ENCODE measurements around the gene GUCA1A.
"Not testable (repeated sequence)": the region's sequence is repeated elsewhere in the genome, so short reads cannot be mapped to it uniquely, and the experiment has no call there.

GUCA1A gene

GRCh38 chr6:42177514-42178364 lies 4.6 kb downstream of the GUCA1A start:
- DNase-seq: peak; percentile 22

DNA sequence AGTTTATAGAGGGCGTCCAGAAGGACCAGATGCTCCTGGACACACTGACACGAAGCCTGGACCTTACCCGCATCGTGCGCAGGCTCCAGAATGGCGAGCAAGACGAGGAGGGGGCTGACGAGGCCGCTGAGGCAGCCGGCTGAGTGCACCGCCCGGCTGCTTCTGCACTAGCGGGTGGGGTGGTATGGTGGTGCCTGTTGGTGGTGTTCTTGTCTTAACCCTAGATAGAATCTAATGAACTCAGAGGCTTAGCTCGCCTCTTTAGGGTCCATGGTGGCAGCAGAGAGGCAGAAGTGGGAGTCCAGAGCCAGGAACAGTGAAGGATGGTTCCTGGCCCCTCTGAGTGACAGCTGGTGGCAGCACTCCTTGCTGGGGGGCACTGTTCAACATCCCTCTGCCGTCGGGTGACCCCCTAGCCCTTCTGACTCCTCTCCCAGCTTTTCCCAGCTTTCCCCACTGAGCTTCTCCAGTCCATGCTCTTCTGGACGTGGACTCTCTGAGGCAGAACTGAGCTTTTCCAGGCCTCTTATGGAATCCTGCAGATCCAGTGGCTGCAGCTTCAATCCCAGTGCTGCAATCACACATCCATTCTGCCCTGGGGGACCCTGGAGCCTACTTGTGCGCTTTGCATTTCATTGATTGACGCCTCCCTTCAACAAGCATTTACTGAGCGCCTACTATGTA lies 6.2 kb downstream of the GUCA1A start:
- DNase-seq: no peak

DNA sequence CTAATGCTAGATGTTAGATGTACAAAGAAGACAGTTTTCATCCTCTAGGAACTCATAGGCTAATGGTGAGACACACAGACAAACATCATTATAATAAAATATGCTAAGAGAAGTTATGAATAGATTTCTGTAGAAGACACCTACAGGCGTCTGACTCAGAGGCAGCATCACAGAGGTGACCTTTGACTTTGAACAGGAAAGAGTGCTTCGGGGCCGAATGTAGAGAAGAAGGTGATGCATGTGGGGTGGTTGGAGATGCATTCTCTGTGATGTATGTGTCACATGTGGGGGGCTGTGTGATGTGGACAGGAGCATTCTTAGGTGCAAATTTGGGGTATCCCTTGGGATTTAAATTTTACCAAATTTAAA lies 6.8 kb downstream of the GUCA1A start:
- DNase-seq: no peak

GRCh38 chr6:42182101-42182500 lies 8.9 kb downstream of the GUCA1A start:
- no peak for DNase-seq

- DNase-seq: no peak
These were observed 11.3 kb downstream of the GUCA1A start for GRCh38 chr6:42184475-42184874.

GRCh38 chr6:42185597-42185996 lies 12.4 kb downstream of the GUCA1A start:
- no peak for DNase-seq

DNA sequence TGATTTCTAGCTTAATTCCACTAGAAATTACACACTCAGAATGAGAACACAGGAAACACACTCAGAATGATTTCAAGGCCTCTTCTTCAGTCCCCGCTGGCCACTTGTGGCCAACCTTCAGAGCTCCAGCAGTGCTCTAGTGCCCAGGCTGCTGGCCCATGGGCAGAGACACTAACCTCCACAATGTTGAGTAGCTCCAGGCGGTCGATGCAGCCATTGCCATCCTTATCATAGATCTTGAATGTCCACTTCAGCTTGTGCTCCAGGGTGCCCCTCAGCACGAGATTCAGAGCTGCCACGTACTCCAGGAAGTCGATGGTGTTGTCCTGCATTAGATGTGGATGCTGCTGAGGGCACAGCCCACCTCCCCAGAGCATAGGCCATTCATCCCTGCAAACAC lies 15.2 kb downstream of the GUCA1A start:
- DNase-seq: no peak

DNA sequence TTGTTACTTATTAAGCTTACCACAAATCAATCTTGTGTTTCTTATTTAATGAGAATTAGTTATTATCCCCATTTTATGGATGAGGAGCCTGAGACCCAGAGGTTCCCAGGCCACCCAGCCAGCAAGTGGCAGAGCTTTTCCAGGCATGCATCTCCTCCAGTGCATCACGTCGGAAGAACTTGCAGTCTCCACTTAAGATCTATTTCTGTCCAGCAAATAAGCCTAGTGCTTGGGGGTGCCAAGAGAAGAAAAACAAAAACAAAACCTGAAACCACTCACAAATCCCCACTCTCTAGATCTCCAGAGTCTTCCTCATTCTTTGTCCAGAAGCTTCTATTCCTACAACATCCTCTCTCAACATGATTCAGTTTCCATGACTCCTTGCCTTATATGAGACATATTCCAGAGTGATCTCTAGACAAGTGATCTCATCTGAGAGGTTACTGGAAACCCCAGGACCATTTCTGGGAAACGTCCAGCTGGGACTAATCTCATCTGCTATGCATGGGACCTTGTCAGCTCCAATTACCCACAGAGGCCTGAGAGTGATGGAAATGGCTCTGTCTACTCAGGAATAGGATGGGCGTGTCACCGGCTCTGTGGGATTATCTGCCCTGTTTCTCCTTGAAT lies 17.5 kb downstream of the GUCA1A start:
- peak; percentile 83 for DNase-seq

DNA sequence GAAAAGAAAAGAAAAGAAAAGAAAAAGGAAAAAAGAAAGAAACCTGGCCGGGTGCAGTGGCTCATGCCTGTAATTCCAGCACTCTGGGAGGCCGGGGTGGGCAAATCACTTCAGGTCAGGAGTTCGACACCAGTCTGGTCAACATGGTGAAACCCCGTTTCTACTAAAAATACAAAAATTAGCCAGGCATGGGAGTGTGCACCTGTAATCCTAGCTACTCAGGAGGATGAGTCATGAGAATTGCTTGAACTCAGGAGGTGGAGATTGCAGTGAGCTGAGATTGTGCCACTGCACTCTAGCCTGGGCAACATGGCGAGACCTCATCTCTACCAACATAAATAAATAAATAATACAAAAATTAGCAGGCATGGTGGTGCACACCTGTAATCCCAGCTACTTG lies 19.2 kb downstream of the GUCA1A start:
- DNase-seq: not testable (repeated sequence)

DNA sequence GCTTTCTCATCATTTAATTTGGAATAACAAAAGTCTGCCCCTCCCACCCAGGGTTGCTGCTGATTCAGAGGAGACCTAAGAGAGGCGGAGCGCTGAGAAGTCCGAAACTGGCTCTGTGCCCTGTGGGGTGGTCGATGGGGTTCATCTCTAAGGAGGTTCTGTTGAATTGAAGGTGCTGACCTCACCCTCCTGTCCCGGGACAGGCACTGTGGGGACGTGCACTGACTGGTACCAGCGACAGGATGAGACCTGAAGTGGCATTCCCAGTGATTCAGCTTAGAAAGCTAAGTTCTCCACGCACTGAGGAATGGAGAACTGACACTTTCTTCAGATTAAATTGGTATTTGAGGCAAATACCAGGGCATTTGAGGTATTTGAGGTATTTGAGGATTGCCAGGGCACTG lies 20.3 kb downstream of the GUCA1A start:
- DNase-seq: no peak

DNA sequence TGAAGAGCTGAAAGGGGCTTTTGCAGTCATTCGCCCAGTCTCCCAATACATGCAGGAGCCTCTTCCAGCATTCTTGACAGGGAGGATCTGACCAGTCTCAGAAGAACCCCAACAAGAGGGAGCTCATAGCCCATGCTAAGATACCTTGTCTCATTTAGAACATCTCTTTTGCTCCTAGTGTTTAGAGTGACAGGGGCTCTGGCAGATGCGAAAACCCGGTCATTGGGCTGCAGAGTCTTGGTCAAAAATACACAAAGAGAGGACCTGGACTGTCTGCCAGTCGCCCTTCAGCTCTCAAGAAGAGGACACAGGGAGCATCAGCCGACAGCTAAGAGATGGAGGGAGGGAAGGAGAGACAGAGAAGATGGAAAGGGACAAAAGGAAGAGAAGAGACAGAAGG lies 20.9 kb downstream of the GUCA1A start:
- DNase-seq: no peak

DNA sequence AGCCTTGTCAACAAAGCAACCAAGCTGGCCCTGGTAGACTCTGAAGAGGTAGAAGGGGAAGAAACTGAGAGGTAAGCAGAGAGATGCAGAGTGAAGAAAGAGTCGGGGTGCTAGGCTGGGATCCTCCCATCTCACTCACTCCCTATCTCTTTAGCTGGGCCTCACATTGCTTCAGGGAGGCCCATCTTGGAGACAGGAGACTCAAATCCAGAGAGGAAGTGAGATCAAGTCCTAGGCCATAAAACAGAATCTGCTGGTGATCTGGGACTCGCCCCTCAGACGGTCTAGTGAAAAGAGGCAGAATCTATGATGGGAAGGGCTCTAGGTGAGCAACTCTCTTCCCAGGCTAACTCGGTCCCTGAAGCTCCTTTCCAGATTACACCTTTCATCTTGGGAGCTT lies 22.3 kb downstream of the GUCA1A start:
- no peak for DNase-seq

DNA sequence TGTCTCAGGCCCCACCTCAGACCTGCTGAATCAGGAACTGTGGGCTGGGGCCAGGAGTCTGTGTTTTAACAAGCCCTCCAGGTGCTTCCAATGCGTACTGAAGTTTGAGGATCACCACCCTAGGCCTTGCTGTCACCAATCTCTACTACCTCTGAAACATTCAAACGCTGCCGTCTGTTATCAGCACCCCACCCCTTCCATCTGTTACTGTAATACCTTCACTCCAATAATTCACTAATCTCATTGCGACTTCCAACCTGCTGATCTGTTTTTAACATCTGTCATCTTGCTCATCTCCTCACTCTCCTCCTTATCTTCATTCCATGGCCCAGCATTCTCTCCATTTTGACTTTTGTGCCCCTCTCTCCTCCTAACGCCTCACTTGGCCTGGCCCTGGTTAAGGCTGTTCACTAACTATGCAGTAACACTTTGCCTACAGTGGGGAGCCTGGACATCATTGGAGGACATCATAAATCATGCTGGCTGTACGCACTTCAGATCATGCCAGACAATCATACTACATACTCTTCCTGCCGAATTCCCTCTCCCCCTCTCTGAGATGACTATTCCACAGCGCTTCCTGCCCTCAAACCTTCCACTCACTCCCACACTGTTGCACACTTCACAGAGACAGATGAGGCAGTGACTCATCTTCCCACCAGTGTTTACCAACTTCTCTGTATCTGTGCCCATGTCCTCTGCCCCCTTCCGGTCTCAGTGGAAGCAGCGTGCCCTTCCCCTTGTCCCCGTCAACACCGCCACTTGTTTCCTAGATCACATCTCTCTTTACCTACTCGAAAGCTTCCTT lies 24.6 kb downstream of the GUCA1A start:
- DNase-seq: peak; percentile 63

DNA sequence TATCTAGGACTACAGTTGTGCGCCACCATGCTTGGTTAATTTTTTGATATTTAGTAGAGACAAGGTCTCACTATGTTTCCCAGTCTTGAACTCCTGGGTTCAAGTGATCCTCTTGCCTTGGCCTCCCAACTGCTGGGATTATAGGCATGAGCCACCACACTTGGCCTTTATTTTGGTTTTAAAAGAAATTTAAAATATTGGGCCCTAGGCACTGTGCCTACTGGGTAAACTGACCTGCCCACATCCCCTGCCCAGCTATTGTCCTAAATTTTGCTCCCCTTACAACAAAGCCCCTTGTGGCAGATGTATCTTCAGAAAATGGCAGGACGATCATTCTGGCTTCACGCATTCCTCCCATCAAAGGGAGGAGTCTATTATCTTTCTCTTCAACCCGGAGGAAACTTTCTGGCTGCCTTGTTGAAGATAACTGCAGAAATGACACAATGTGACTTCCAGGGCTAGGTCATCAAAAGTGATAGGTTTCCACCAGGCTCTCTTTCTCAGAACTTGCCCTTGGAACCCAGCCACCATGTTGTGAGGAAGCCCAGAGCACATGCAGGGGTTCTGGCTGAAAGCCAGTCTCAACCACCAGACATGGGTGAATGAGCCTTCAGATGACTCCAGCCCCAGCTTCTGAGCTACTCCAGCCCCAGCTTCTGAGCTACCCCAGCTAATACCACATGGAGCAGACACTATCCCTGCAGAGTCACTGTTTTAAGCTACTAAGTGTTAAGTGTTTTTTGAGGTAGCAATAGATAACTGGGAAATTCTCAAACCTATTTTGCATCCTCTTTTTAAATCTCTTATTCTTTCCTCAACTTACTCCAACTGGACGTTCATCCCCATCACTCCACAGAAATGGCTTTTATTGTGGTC lies 26.2 kb downstream of the GUCA1A start:
- peak; percentile 51 for DNase-seq

DNA sequence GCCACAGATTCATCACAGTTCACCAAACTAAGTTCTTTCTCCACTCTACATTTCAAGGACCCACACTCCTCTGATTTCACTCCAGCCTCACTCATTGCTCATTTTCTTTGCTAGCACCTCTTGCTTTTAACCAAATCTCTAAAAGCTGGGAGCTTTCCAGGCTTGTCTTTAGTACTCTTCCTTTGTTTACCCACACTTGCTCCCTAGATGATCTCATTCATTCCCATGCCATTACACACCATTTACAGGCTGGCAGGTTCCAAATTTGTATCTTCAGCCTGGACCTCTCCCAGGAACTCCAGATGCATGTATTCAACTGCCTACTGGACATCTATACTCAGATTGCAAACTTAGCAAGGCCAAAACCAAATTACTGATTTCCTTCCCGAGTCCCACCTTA lies 26.9 kb downstream of the GUCA1A start:
- peak; percentile 92 for DNase-seq

DNA sequence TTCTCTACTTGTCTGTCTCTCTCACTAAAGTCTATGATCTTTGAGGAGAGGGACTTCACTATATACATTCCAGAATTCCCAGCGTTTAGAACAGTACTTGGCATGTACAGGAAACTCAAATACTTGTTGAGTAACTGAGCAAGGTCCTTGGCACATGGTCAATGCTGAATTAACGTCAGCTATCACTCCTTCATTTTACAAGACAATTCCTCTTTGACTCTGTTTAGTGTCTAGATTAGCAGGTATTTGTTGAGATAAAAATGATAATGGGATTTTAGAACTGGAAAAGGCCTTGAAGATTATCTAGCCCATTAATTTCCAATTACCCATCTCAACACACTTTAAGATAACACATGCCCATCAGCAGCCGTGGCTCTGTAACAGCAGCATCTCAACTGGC lies 28.2 kb downstream of the GUCA1A start:
- DNase-seq: no peak

GRCh38 chr6:42202131-42202915 lies 29.2 kb downstream of the GUCA1A start:
- DNase-seq: not testable (repeated sequence)

DNA sequence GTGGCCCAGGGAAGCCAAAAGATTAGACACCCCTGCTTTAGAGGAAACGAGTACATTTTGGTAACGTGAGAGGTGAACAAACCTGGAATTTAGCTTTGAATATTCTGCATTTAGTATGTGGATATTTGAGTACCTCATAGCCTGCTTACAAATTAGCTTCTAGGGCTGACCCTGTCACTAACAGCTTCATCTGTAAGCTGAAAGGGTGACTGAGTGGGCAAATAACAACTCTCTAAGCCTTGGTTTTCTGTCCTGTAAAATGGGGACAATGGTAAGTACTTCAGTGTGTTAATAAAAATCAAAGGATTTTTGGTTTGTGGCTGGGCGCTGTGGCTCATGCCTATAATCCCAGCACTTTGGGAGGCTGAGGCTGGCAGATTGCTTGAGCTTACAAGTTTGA lies 30.0 kb downstream of the GUCA1A start:
- no peak for DNase-seq

- DNase-seq: no peak
These were observed 31.7 kb downstream of the GUCA1A start for GRCh38 chr6:42204768-42205282.

DNA sequence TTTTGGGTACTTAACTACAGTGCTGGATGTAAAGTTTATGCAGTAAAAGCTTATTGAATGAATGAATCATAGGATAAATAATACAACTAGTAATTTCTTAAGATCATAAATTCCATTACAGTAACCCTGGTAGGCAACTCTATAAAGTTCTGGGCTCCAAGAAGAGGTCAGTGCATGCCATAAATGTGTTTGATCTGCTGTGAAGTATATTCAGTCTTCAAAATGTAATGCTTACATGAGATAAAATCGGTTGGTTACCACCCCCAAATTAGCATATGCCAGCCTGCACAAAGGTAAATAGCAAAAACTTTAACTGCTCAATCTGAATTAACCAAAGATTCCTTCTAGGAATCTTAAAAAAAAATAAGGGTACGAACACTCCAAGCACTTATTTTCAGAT lies 34.4 kb downstream of the GUCA1A start:
- not testable (repeated sequence) for DNase-seq

DNA sequence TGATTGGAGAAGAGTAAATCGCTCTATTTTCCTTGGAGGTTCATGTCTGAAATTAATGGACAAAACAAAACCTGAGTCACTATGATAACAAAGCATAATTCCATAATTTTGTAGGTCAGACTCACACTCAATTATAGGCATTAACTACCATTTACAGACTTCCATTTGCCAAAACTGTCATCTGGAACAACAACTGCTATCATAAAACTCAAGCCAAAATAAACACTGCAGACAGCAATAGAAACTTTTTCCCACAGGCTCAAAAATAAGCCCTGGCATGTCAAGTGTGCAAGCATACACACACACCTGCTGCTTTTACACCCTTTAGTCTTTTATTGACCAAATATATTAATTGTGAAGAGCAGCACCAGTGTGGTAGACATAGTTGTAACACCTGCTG lies 37.4 kb downstream of the GUCA1A start:
- DNase-seq: no peak

Measured in fibroblast of upper back skin (primary cell).